ENCODE measurements around the gene DIDO1. TPM values are rescaled to one million over a fixed set of nuclear protein-coding genes. Genes with fewer than 3 reads are reported as not detected.

DIDO1 gene
- total and polyA plus RNA-seq, 2 of the 13 experiments (the other 11 are each of a cell fraction or from before 2014, with no cell fraction given) = 75.0 to 75.1 TPM

GRCh38 chr20:62938105-62938888 is 12.0 kb upstream of the DIDO1 start, which contains the start of gene GID8 (continued):
- TF ChIP-seq KIAA2018 (CRISPR knock-in tag; IDR thresholded peaks at IDR 0.05; ENCODE audit: borderline replicate concordance) (no peak), SMAD1 (CRISPR knock-in tag; IDR thresholded peaks at IDR 0.05; ENCODE audit: borderline replicate concordance, low read depth) (peak; percentile 47; the same call in 1 of the 2 replicates), HNF1B (CRISPR knock-in tag; IDR thresholded peaks at IDR 0.05) (peak; percentile 54; the same call in 1 of the 2 replicates), MBNL3 (CRISPR knock-in tag; conservative IDR thresholded peaks at IDR 0.05) (0 out of 2 replicates have a peak, but pooled peaks have one; percentile 72), GFI1 (CRISPR knock-in tag; IDR thresholded peaks at IDR 0.05; ENCODE audit: borderline replicate concordance) (peak; percentile 17; the same call in 1 of the 2 replicates), NFYC (CRISPR knock-in tag; IDR thresholded peaks at IDR 0.05) (no peak), ZNF441 (CRISPR knock-in tag; IDR thresholded peaks at IDR 0.05; ENCODE audit: borderline replicate concordance) (peak; percentile 11; the same call in 1 of the 2 replicates), ZFY (CRISPR knock-in tag; IDR thresholded peaks at IDR 0.05) (peak; percentile 15), HIVEP1 (CRISPR knock-in tag; IDR thresholded peaks at IDR 0.05) (0 out of 2 replicates have a peak, but pooled peaks have one; percentile 29), HOXA3 (CRISPR knock-in tag; IDR thresholded peaks at IDR 0.05) (no peak; the same call in 1 of the 2 replicates), ZNF225 (CRISPR knock-in tag; IDR thresholded peaks at IDR 0.05) (peak; percentile 67; the same call in 1 of the 2 replicates), ZNF180 (CRISPR knock-in tag; IDR thresholded peaks at IDR 0.05; ENCODE audit: borderline replicate concordance, low read depth) (0 out of 2 replicates have a peak, but pooled peaks have one; percentile 61), NCOR1 (IDR thresholded peaks at IDR 0.05; ENCODE audit: borderline replicate concordance, low read length) (0 out of 2 replicates have a peak, but pooled peaks have one; percentile 10), ZNF10 (CRISPR knock-in tag; IDR thresholded peaks at IDR 0.05; ENCODE audit: borderline replicate concordance, low read depth) (no peak), PLSCR1 (CRISPR knock-in tag; IDR thresholded peaks at IDR 0.05; ENCODE audit: borderline replicate concordance) (peak; percentile 96; the same call in 1 of the 2 replicates), TSC22D2 (CRISPR knock-in tag; IDR thresholded peaks at IDR 0.05; ENCODE audit: borderline replicate concordance) (0 out of 2 replicates have a peak, but pooled peaks have one; percentile 31), ZMAT5 (CRISPR knock-in tag; IDR thresholded peaks at IDR 0.05; ENCODE audit: borderline replicate concordance, low read depth) (no peak)

Data from HepG2 (cell line).